WERI-Rb-1 (cell line): ENCODE data around the gene CRMP1.

ENCODE experiments used
- DNase-seq: peaks from one replicate; pipeline ENCODE4 v3.0.0-alpha.2; 2020
- H3K27ac ChIP-seq: fragments of 250-450 bp; sonication (Bioruptor Pico); 2 replicates; pipeline ENCODE4 v1.5.1; 2020; ENCODE audit warnings: mild to moderate bottlenecking, moderate library complexity
- H3K27me3 ChIP-seq: fragments of 250-450 bp; sonication (Bioruptor Pico); 2 replicates; pipeline ENCODE4 v1.5.1; 2021; ENCODE audit warnings: mild to moderate bottlenecking, low read depth, moderate library complexity; ENCODE audit not compliant: insufficient read depth, severe bottlenecking
- H3K36me3 ChIP-seq: fragments of 250-450 bp; sonication (Bioruptor Pico); 2 replicates; pipeline ENCODE4 v1.5.1; 2020; ENCODE audit warnings: mild to moderate bottlenecking, moderate library complexity
- H3K4me3 ChIP-seq: 2 replicates; pipeline ENCODE4 v1.5.1; 2011; ENCODE audit warnings: low read depth, mild to moderate bottlenecking, control low read depth, low read length
- H3K9me3 ChIP-seq: fragments of 250-450 bp; sonication (Bioruptor Pico); 2 replicates; pipeline ENCODE4 v1.5.1; 2021; ENCODE audit warnings: mild to moderate bottlenecking, moderate library complexity; ENCODE audit not compliant: severe bottlenecking
- TF ChIP-seq, protein P1 (sequence below): IDR thresholded peaks from 2 replicates; pipeline ENCODE4 v1.5.1; 2011; ENCODE audit warnings: low read depth, mild to moderate bottlenecking, control low read depth, inconsistent platforms, low read length

Gene CRMP1

DNA sequence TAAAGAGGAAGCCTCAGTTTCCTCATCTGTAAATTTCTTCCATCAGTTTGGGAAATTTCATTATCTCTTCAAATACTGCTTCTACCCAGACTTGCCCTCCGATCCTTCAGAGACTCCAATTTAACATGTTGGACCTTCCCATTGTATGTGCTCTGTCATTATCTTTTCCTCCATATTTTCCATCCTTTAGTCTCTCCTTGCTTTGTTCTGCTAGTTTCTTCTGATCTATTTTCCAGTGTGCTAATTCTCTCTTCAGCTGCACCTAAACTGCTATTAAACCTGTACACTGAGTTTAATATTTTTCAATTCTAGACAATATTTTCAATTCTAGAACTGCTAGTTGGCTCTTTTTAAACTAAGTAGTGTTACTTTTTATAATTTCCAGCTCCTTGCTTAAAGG is 116.4 kb downstream of the CRMP1 start:
- TF ChIP-seq, protein P1, sequence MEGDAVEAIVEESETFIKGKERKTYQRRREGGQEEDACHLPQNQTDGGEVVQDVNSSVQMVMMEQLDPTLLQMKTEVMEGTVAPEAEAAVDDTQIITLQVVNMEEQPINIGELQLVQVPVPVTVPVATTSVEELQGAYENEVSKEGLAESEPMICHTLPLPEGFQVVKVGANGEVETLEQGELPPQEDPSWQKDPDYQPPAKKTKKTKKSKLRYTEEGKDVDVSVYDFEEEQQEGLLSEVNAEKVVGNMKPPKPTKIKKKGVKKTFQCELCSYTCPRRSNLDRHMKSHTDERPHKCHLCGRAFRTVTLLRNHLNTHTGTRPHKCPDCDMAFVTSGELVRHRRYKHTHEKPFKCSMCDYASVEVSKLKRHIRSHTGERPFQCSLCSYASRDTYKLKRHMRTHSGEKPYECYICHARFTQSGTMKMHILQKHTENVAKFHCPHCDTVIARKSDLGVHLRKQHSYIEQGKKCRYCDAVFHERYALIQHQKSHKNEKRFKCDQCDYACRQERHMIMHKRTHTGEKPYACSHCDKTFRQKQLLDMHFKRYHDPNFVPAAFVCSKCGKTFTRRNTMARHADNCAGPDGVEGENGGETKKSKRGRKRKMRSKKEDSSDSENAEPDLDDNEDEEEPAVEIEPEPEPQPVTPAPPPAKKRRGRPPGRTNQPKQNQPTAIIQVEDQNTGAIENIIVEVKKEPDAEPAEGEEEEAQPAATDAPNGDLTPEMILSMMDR: no peak
- Histone ChIP-seq H3K27ac (no peak overlapping the region), H3K36me3 (peaks cover 39% of the 10 kb centered on the region), H3K27me3 (no peaks in the 10 kb centered on the region), H3K9me3 (peaks cover 22% of the 10 kb centered on the region), H3K4me3 (no peak overlapping the region)
- no peak for DNase-seq

DNA sequence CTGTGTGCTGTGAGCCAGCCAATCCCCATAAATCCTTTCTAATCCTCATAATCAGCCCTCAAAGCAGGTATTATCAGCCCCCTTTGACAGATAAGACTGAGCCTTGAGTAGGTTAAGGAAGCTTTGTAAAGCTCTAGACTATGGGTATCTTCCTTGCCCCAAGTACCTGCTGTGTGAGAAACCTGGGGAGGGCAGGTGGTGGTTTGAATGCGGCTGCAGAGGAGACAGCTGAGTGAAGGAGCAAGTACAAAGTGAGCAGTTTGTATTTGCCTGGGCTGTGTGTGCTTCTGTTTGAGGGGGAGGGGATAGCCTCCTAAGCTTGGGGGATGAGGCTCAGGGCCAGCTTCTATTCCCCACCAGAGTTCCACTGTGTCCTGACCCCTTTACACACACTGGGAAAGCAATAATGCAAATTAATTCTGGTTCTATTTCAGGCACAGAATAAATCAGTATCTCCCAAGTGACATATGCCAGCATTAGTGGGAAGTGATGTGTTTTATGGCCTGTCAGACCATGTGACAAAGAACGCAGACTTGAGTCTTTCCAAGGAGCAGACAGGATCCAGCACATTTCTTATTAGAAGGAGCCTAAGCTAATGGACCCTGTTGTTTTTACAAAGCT is 118.4 kb downstream of the CRMP1 start:
- DNase-seq: peak; percentile 80
- Histone ChIP-seq H3K9me3 (peaks cover 30% of the 10 kb centered on the region), H3K36me3 (peaks cover 47% of the 10 kb centered on the region), H3K27ac (peak overlapping the region; percentile 84), H3K27me3 (no peaks in the 10 kb centered on the region), H3K4me3 (no peak overlapping the region)
- TF ChIP-seq, protein P1: no peak

DNA sequence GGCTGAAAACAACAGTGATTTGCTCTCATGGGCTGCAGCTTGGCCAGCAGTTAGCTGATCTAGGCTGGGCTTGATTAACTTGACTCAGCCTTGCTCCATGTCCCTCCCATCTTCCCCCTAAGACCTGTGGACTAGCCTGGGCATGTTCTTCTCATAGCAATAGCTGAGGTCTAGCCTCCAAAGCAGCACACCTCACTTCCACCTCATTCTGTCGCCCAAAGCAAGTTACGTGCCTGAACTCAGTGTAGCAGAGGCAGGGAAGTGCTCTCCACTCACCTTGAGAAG is 119.7 kb downstream of the CRMP1 start:
- Histone ChIP-seq H3K27ac (peak overlapping the region; percentile 84), H3K4me3 (no peak overlapping the region), H3K9me3 (peaks cover 32% of the 10 kb centered on the region), H3K36me3 (peaks cover 60% of the 10 kb centered on the region), H3K27me3 (no peaks in the 10 kb centered on the region)
- peak; percentile 62 for DNase-seq
- TF ChIP-seq, protein P1: no peak

DNA sequence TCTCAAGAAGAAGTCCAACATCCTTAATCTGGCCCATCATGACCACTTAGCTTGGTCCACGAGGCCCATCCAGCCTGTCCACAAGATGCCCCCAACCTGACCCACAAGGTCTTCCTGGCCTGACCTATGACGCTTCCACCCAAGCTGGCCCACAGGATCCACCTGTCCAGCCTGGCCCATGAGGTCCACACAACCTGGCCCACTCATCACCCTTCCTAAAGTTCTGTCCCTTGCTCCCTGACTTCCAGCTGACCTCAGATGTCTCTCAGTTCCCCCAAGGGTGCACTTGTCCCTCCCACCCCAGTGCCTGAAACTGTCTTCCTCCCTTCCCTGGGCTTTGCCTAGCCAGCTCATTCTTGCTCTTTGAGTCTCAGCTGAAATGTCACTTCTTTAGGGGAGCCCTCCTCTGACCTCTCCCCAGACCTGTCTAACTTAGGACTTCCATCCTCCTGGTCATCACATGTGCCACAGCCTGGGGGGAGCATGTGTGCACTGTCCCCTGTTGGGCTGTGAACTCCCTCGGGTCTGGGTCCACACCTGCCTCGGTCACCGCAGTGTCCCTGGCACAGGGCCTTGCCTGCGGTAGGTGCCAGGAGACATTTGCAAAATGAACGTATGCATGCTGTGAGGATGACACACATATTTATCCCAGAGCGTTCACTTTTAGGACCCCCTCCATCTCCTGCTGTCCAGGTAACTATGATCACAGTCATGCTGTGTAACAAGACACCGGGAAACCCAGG is 120.2 kb downstream of the CRMP1 start:
- Histone ChIP-seq H3K4me3 (no peak overlapping the region), H3K27ac (peak overlapping the region; percentile 84), H3K9me3 (peaks cover 36% of the 10 kb centered on the region), H3K36me3 (peaks cover 65% of the 10 kb centered on the region), H3K27me3 (no peaks in the 10 kb centered on the region)
- TF ChIP-seq, protein P1: no peak
- DNase-seq: no peak
